ENCODE measurements around the gene NUDCD3. TPM values are rescaled to one million over a fixed set of nuclear protein-coding genes. Genes with fewer than 3 reads are reported as not detected.

Gene NUDCD3
- total RNA-seq, 1 donor from 2014 or later, result 97.5 TPM

GRCh38 chr7:44376429-44377133 is 113.9 kb downstream of the NUDCD3 start:
- no peak overlapping the region for H3K27ac Mint-ChIP-seq (ENCODE audit: unreplicated experiment)
- peaks cover 7% of the 10 kb centered on the region for H3K4me1 Mint-ChIP-seq (ENCODE audit: unreplicated experiment)
- H3K36me3 Mint-ChIP-seq (ENCODE audit: low read depth, unreplicated experiment), result no peaks in the 10 kb centered on the region
- TF ChIP-seq CTCF (IDR thresholded peaks at IDR 0.05; ENCODE audit: unreplicated experiment), result no peak
- H3K27me3 Mint-ChIP-seq (ENCODE audit: unreplicated experiment), result peaks cover 5% of the 10 kb centered on the region
- DNase-seq (ENCODE audit: low spot score), result no peak
- H3K4me3 Mint-ChIP-seq (ENCODE audit: unreplicated experiment), result no peak overlapping the region
- H3K9me3 Mint-ChIP-seq (ENCODE audit: unreplicated experiment), result no peaks in the 10 kb centered on the region

- H3K27me3 Mint-ChIP-seq (ENCODE audit: unreplicated experiment), result peaks cover 5% of the 10 kb centered on the region
- peak overlapping the region; percentile 72 for H3K27ac Mint-ChIP-seq (ENCODE audit: unreplicated experiment)
- no peak overlapping the region for H3K4me3 Mint-ChIP-seq (ENCODE audit: unreplicated experiment)
- no peak for DNase-seq (ENCODE audit: low spot score)
- no peaks in the 10 kb centered on the region for H3K36me3 Mint-ChIP-seq (ENCODE audit: low read depth, unreplicated experiment)
- no peaks in the 10 kb centered on the region for H3K9me3 Mint-ChIP-seq (ENCODE audit: unreplicated experiment)
- peaks cover 7% of the 10 kb centered on the region for H3K4me1 Mint-ChIP-seq (ENCODE audit: unreplicated experiment)
- no peak for TF ChIP-seq CTCF (IDR thresholded peaks at IDR 0.05; ENCODE audit: unreplicated experiment)
Observed at GRCh38 chr7:44375926-44376342, 114.5 kb downstream of the NUDCD3 start.

GRCh38 chr7:44375236-44375699 is 115.2 kb downstream of the NUDCD3 start:
- peaks cover 7% of the 10 kb centered on the region for H3K4me1 Mint-ChIP-seq (ENCODE audit: unreplicated experiment)
- no peak overlapping the region for H3K4me3 Mint-ChIP-seq (ENCODE audit: unreplicated experiment)
- H3K27me3 Mint-ChIP-seq (ENCODE audit: unreplicated experiment), result peaks cover 5% of the 10 kb centered on the region
- DNase-seq (ENCODE audit: low spot score), result peak; percentile 62
- no peaks in the 10 kb centered on the region for H3K36me3 Mint-ChIP-seq (ENCODE audit: low read depth, unreplicated experiment)
- peak; percentile 57 for TF ChIP-seq CTCF (IDR thresholded peaks at IDR 0.05; ENCODE audit: unreplicated experiment)
- H3K9me3 Mint-ChIP-seq (ENCODE audit: unreplicated experiment), result no peaks in the 10 kb centered on the region
- no peak overlapping the region for H3K27ac Mint-ChIP-seq (ENCODE audit: unreplicated experiment)

GRCh38 chr7:44374007-44374763 is 116.3 kb downstream of the NUDCD3 start:
- H3K9me3 Mint-ChIP-seq (ENCODE audit: unreplicated experiment), result no peaks in the 10 kb centered on the region
- H3K27me3 Mint-ChIP-seq (ENCODE audit: unreplicated experiment), result peaks cover 5% of the 10 kb centered on the region
- DNase-seq (ENCODE audit: low spot score), result no peak
- no peak for TF ChIP-seq CTCF (IDR thresholded peaks at IDR 0.05; ENCODE audit: unreplicated experiment)
- peaks cover 7% of the 10 kb centered on the region for H3K4me1 Mint-ChIP-seq (ENCODE audit: unreplicated experiment)
- H3K4me3 Mint-ChIP-seq (ENCODE audit: unreplicated experiment), result no peak overlapping the region
- no peak overlapping the region for H3K27ac Mint-ChIP-seq (ENCODE audit: unreplicated experiment)
- H3K36me3 Mint-ChIP-seq (ENCODE audit: low read depth, unreplicated experiment), result no peaks in the 10 kb centered on the region

GRCh38 chr7:44373418-44373740 is 117.1 kb downstream of the NUDCD3 start:
- Mint-ChIP-seq H3K9me3 (ENCODE audit: unreplicated experiment) (no peaks in the 10 kb centered on the region), H3K27me3 (ENCODE audit: unreplicated experiment) (peaks cover 5% of the 10 kb centered on the region), H3K4me1 (ENCODE audit: unreplicated experiment) (no peaks in the 10 kb centered on the region), H3K27ac (ENCODE audit: unreplicated experiment) (no peak overlapping the region), H3K4me3 (ENCODE audit: unreplicated experiment) (no peak overlapping the region), H3K36me3 (ENCODE audit: low read depth, unreplicated experiment) (no peaks in the 10 kb centered on the region)
- DNase-seq (ENCODE audit: low spot score), result no peak
- no peak for TF ChIP-seq CTCF (IDR thresholded peaks at IDR 0.05; ENCODE audit: unreplicated experiment)
